ENCODE measurements around the gene BUB3. TPM values are rescaled to one million over a fixed set of nuclear protein-coding genes. Genes with fewer than 3 reads are reported as not detected.

The BUB3 gene
- total and polyA plus RNA-seq, 2 of the 13 experiments (the other 11 are each of a cell fraction or from before 2014, with no cell fraction given) = 174 to 188 TPM

Other genes starting within 250 kb of the BUB3 start
- gene FAM24A, start 243.8 kb upstream of the BUB3 start, total RNA-seq (2016; rRNA removed; fragmentation: Illumina TruSeq; extraction: Trizol) = not detected in 2 replicates
- not detected in 2 replicates for gene FAM24A, start 243.8 kb upstream of the BUB3 start, polyA plus RNA-seq (2011; rRNA removed)
- 11.8 and 13.4 TPM in 2 replicates for gene C10orf88, start 200.2 kb upstream of the BUB3 start, total RNA-seq (2016; rRNA removed; fragmentation: Illumina TruSeq; extraction: Trizol)
- gene C10orf88, start 200.2 kb upstream of the BUB3 start, polyA plus RNA-seq (2011; rRNA removed) = 4.2 and 4.6 TPM in 2 replicates
- gene PSTK, start 174.0 kb upstream of the BUB3 start, total RNA-seq (2016; rRNA removed; fragmentation: Illumina TruSeq; extraction: Trizol) = 9.3 and 9.8 TPM in 2 replicates
- 7.5 and 8.2 TPM in 2 replicates for gene PSTK, start 174.0 kb upstream of the BUB3 start, polyA plus RNA-seq (2011; rRNA removed)
- 3.7 and 4.1 TPM in 2 replicates for gene IKZF5, start 145.6 kb upstream of the BUB3 start, total RNA-seq (2016; rRNA removed; fragmentation: Illumina TruSeq; extraction: Trizol)
- 11.3 and 12.0 TPM in 2 replicates for gene IKZF5, start 145.6 kb upstream of the BUB3 start, polyA plus RNA-seq (2011; rRNA removed)
- 80.0 and 186 TPM in 2 replicates for gene ACADSB, start 145.4 kb upstream of the BUB3 start, total RNA-seq (2016; rRNA removed; fragmentation: Illumina TruSeq; extraction: Trizol)
- 76.6 and 87.6 TPM in 2 replicates for gene ACADSB, start 145.4 kb upstream of the BUB3 start, polyA plus RNA-seq (2011; rRNA removed)
- not detected in 2 replicates for gene HMX3, start 18.4 kb upstream of the BUB3 start, total RNA-seq (2016; rRNA removed; fragmentation: Illumina TruSeq; extraction: Trizol)
- not detected in 2 replicates for gene HMX3, start 18.4 kb upstream of the BUB3 start, polyA plus RNA-seq (2011; rRNA removed)
- not detected in 2 replicates for gene HMX2, start 6.3 kb upstream of the BUB3 start, total RNA-seq (2016; rRNA removed; fragmentation: Illumina TruSeq; extraction: Trizol)
- gene HMX2, start 6.3 kb upstream of the BUB3 start, polyA plus RNA-seq (2011; rRNA removed) = not detected in 2 replicates

All from HepG2 (cell line).